Tibial nerve (tissue), 4 donors: Measurements from ENCODE around the gene OR10C1. TPM values are rescaled to one million over a fixed set of nuclear protein-coding genes. Genes with fewer than 3 reads are reported as not detected.

ENCODE experiments used
- DNase-seq, 2 donors: peaks; one replicate each; pipeline ENCODE4 v3.0.0-alpha.2; 2019; ENCODE audit warnings: low spot score in 2 of 2
- H3K27ac ChIP-seq, 4 donors: fragments of 200-600 bp; sonication (generic) in 3 of 4; one replicate each; pipeline ENCODE4 v1.5.1; 2017 to 2019; ENCODE audit warnings: mild to moderate bottlenecking in 1 of 4
- H3K27me3 ChIP-seq, 2 donors: fragments of 200-600 bp; sonication (generic) in 1 of 2; one replicate each; pipeline versions ENCODE4 v1.5.1 to v1.6.0; 2017 to 2019
- H3K36me3 ChIP-seq, 3 donors: fragments of 200-600 bp; sonication (generic); one replicate each; pipeline ENCODE4 v1.5.1; 2018 to 2019
- H3K4me1 ChIP-seq, 4 donors: fragments of 200-600 bp; sonication (generic) in 3 of 4; one replicate each; pipeline ENCODE4 v1.5.1; 2017 to 2019
- H3K4me3 ChIP-seq, 4 donors: fragments of 200-600 bp; sonication (generic) in 3 of 4; one replicate each; pipeline ENCODE4 v1.5.1; 2017 to 2019; ENCODE audit warnings: mild to moderate bottlenecking in 1 of 4, moderate library complexity in 1 of 4
- H3K9me3 ChIP-seq, 4 donors: fragments of 200-600 bp; sonication (generic) in 3 of 4; one replicate each; pipeline ENCODE4 v1.5.1; 2017 to 2019
- CTCF ChIP-seq, 5 experiments: fragments of 200-600 bp in 3 of 5; fragments of 450-650 bp in 2 of 5; sonication (generic) in 3 of 5; IDR thresholded peaks; one replicate each; pipeline ENCODE4 v1.5.1; 2016 to 2019; ENCODE audit warnings: antibody characterized with exemption in 5 of 5, mild to moderate bottlenecking in 3 of 5, moderate library complexity in 2 of 5
- EP300 ChIP-seq, 2 donors: sonication (generic); formaldehyde crosslinking; IDR thresholded peaks; one replicate each; pipeline ENCODE4 v1.6.1; 2017; ENCODE audit warnings: antibody characterized with exemption in 2 of 2, mild to moderate bottlenecking in 1 of 2
- POLR2A ChIP-seq, 2 donors: fragments of 450-650 bp; IDR thresholded peaks; one replicate each; pipeline ENCODE4 v1.6.1; 2017; ENCODE audit warnings: antibody characterized with exemption in 2 of 2, mild to moderate bottlenecking in 2 of 2, moderate library complexity in 2 of 2
- WGBS, 2 donors: methylation state at CpG; one replicate each; pipeline ENCODE4 v1.1.5; 2018; 5-methylcytosine and 5-hydroxymethylcytosine counted together
- total RNA-seq, 4 donors: library from RNA; depleted of rRNA; stranded (reverse); fragments of >200 nt; gene quantifications; one replicate each; pipeline ENCODE4 v1.1.0, GENCODE V29; 2016

OR10C1 gene
- total RNA-seq, 4 donors from 2014 or later = not detected

DNA sequence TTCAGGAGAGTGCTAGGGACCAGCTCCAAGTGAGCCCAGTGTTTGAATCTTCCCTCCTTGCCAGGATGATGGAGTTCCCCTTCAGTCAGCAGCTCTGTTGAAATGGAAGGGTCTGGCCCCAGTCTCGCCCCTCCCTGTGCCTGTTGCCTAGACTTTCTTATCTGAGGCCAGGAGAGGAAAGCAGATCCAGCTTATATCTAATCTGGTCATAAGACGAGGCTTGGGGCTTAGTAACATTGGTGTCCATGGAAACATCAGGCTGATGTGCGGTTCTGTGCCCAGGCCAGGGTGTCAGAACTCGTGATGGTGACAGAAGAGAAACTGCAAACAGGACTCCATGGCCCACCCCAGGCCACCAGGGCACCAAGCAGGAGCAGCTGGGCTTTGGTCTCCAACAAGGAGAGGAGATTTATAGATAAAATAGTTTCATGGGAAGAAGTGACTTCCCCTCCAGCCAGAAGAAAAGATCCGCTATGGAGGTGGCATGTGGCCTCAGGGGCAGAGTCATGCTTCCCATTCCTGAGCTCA is 38.9 kb downstream of the OR10C1 start:
- TF ChIP-seq POLR2A (IDR thresholded peaks at IDR 0.05) (no peak), EP300 (IDR thresholded peaks at IDR 0.05) (no peak), CTCF (IDR thresholded peaks at IDR 0.05) (no peak)
- DNase-seq = no peak
- H3K4me1 ChIP-seq = no peaks in the 10 kb centered on the region
- H3K4me3 ChIP-seq = no peak overlapping the region
- no peaks in the 10 kb centered on the region for H3K27me3 ChIP-seq
- peaks cover 0 to 7% (median 0%) of the 10 kb centered on the region in 4 donors for H3K9me3 ChIP-seq
- WGBS, 2 donors = 66 to 69% methylated on average over 5 of the region's 5 CpGs
- H3K36me3 ChIP-seq = no peaks in the 10 kb centered on the region
- H3K27ac ChIP-seq = no peak overlapping the region

DNA sequence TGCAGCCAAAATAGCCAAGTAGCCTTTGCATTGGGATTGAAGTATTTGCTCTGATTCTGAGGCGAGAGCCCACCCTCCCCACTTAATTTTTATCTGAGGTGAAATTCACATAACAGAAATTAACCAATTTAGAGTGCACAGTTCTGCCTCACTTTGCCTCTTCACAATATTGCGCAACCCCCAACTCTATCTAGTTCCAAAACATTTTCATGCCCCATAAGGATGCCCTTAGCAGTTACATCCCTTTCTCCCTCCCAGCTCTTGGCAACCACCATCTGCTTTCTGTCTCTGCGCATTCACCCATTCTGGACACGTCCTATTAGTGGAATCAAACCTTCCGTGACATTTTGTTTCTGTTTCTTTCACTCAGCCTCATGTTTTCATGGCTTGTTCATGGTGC is 39.6 kb downstream of the OR10C1 start:
- H3K4me1 ChIP-seq = no peaks in the 10 kb centered on the region
- no peak for TF ChIP-seq CTCF (IDR thresholded peaks at IDR 0.05)
- TF ChIP-seq POLR2A (IDR thresholded peaks at IDR 0.05) = no peak
- H3K9me3 ChIP-seq = peaks cover 0 to 7% (median 0%) of the 10 kb centered on the region in 4 donors
- H3K27me3 ChIP-seq = no peaks in the 10 kb centered on the region
- no peak overlapping the region for H3K27ac ChIP-seq
- 85 to 90% methylated on average over 5 of the region's 5 CpGs for WGBS, 2 donors
- no peak for DNase-seq
- H3K4me3 ChIP-seq = no peak overlapping the region
- H3K36me3 ChIP-seq = no peaks in the 10 kb centered on the region

DNA sequence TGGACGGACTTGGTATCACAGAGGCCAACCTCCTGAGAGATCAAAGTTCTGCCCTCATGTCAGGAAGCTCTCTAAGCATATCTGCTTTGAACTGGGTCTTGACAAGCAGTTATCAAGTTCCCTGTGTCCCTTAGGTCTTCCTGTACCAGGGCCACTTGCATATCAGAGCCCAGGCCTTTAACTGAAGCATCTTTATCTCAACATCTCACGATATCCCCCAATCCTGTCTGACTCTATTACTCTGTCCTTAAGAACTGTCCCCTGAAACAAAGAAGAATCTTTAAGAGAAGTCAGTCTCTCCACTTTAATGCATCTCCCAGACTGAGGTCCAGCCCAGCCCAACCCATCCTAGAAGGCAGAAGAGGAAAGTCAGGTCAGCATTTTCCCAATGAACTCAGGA is 40.5 kb downstream of the OR10C1 start:
- Histone ChIP-seq H3K27ac (no peak overlapping the region), H3K9me3 (peaks cover 0 to 7% (median 0%) of the 10 kb centered on the region in 4 donors), H3K27me3 (no peaks in the 10 kb centered on the region), H3K36me3 (no peaks in the 10 kb centered on the region), H3K4me1 (no peaks in the 10 kb centered on the region), H3K4me3 (no peak overlapping the region)
- TF ChIP-seq EP300 (IDR thresholded peaks at IDR 0.05) (no peak), CTCF (IDR thresholded peaks at IDR 0.05) (no peak), POLR2A (IDR thresholded peaks at IDR 0.05) (no peak)
- no peak for DNase-seq
- 72 to 80% methylated on average over 2 of the region's 2 CpGs for WGBS, 2 donors

GRCh38 chr6:29483186-29483585 is 44.1 kb downstream of the OR10C1 start:
- no peak for TF ChIP-seq CTCF (IDR thresholded peaks at IDR 0.05)
- TF ChIP-seq EP300 (IDR thresholded peaks at IDR 0.05) = no peak
- Histone ChIP-seq H3K9me3 (peaks cover 0 to 7% (median 0%) of the 10 kb centered on the region in 4 donors), H3K27ac (no peak overlapping the region), H3K4me1 (no peaks in the 10 kb centered on the region), H3K36me3 (no peaks in the 10 kb centered on the region), H3K4me3 (no peak overlapping the region), H3K27me3 (no peaks in the 10 kb centered on the region)
- 56 to 65% methylated on average over 3 of the region's 3 CpGs for WGBS, 2 donors
- no peak for DNase-seq

DNA sequence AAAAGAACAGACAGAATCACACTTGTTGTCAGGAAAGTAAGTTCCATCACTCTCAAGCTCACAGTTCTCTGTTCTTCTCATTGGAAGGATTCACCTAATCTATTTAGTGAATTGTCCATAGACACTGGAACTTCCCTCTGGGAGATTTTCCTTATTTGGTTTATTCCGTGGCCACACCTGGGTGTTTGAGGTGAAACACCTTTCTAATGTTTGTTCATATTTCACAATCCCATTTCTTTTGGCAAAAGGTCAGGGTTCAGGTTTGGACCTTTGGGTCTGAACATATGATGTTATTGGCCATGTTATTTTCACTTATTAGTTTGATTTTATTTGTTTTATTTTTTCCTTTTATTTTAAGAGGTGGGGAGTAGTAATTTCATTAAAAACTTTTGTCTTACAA is 44.6 kb downstream of the OR10C1 start:
- Histone ChIP-seq H3K4me3 (no peak overlapping the region), H3K9me3 (peaks cover 0 to 7% (median 0%) of the 10 kb centered on the region in 4 donors), H3K36me3 (no peaks in the 10 kb centered on the region), H3K27ac (no peak overlapping the region), H3K27me3 (no peaks in the 10 kb centered on the region), H3K4me1 (no peaks in the 10 kb centered on the region)
- no peak for DNase-seq
- no peak for TF ChIP-seq EP300 (IDR thresholded peaks at IDR 0.05)
- TF ChIP-seq POLR2A (IDR thresholded peaks at IDR 0.05) = no peak
- TF ChIP-seq CTCF (IDR thresholded peaks at IDR 0.05) = no peak
- 77 to 86% methylated on average over 1 of the region's 1 CpG for WGBS, 2 donors
